WTC11 (cell line): ENCODE results near the gene TMEM266. TPM values are rescaled to one million over a fixed set of nuclear protein-coding genes. Genes with fewer than 3 reads are reported as not detected.

Experiments
- ATAC-seq: fragments of 200-7000 bp; cut with Tn5 transposase; 2 replicates; pipeline ENCODE4 v1.10.0; 2021; ENCODE audit warnings: mild to moderate bottlenecking, moderate library complexity
- CTCF ChIA-PET: fragments of 300-600 bp; sonication (Branson Sonifier 250); formaldehyde crosslinking; loops from one replicate; lab custom pipeline; 2021; ENCODE audit warnings: antibody characterized with exemption; lab: Charles Lee
- POLR2A ChIA-PET: fragments of 350-600 bp; sonication (Branson Sonifier 250); formaldehyde crosslinking; loops from one replicate; lab custom pipeline; 2021; ENCODE audit warnings: antibody characterized with exemption; lab: Charles Lee
- DNase-seq: peaks from one replicate; pipeline ENCODE4 v3.0.0; 2021; ENCODE audit warnings: low spot score
- H3K27ac Mint-ChIP-seq: 2 replicates; pipeline ENCODE4 v1.8.0; 2021; ENCODE audit warnings: mixed read lengths
- H3K27me3 Mint-ChIP-seq: 2 replicates; pipeline ENCODE4 v1.8.0; 2021; ENCODE audit warnings: low read depth, mild to moderate bottlenecking, moderate library complexity, mixed read lengths
- H3K36me3 Mint-ChIP-seq: 2 replicates; pipeline ENCODE4 v1.8.0; 2021; ENCODE audit warnings: mixed read lengths
- H3K4me1 Mint-ChIP-seq: 2 replicates; pipeline ENCODE4 v1.8.0; 2022; ENCODE audit warnings: mixed read lengths
- H3K4me3 Mint-ChIP-seq: 2 replicates; pipeline ENCODE4 v1.8.0; 2021; ENCODE audit warnings: mild to moderate bottlenecking, moderate library complexity, mixed read lengths
- H3K9me3 Mint-ChIP-seq: 2 replicates; pipeline ENCODE4 v1.8.0; 2021; ENCODE audit warnings: mixed read lengths
- AFF4 ChIP-seq: sonication (generic); formaldehyde crosslinking; IDR thresholded peaks from 2 replicates; pipeline ENCODE4 v1.8.1; 2023; ENCODE audit warnings: mild to moderate bottlenecking, missing genetic modification reagents, borderline replicate concordance
- ARID4B ChIP-seq: sonication (generic); formaldehyde crosslinking; IDR thresholded peaks from 2 replicates; pipeline ENCODE4 v1.8.0; 2023; ENCODE audit warnings: missing genetic modification reagents, mild to moderate bottlenecking, borderline replicate concordance
- CBFB ChIP-seq: sonication (generic); formaldehyde crosslinking; IDR thresholded peaks from 2 replicates; pipeline ENCODE4 v1.8.1; 2022; ENCODE audit warnings: mild to moderate bottlenecking, low read depth, missing genetic modification reagents
- CTCF ChIP-seq: fragments of 200-600 bp; IDR thresholded peaks from 2 replicates; pipeline ENCODE4 v1.8.0; 2022; ENCODE audit warnings: antibody characterized with exemption
- JAZF1 ChIP-seq: fragments of 250-450 bp; sonication (Bioruptor Pico); IDR thresholded peaks from 2 replicates; pipeline ENCODE4 v1.9.0; 2021; ENCODE audit warnings: moderate library complexity, mild to moderate bottlenecking, inconsistent platforms
- MXD4 ChIP-seq: fragments of 250-450 bp; sonication (Bioruptor Pico); IDR thresholded peaks from 2 replicates; pipeline ENCODE4 v1.8.0; 2021; ENCODE audit warnings: mild to moderate bottlenecking, moderate library complexity, borderline replicate concordance
- ZNF317 ChIP-seq: sonication (generic); formaldehyde crosslinking; IDR thresholded peaks from 2 replicates; pipeline ENCODE4 v1.8.1; 2023; ENCODE audit warnings: low read depth, mild to moderate bottlenecking, moderate library complexity, missing genetic modification reagents, borderline replicate concordance
- ZNF416 ChIP-seq: fragments of 250-450 bp; sonication (Bioruptor Pico); IDR thresholded peaks from 2 replicates; pipeline ENCODE4 v1.9.0; 2021; ENCODE audit warnings: mild to moderate bottlenecking, inconsistent platforms
- total RNA-seq: library from RNA; stranded (reverse); gene quantifications from 3 replicates; pipeline ENCODE4 v1.2.3, GENCODE V29; 2021
- TF ChIP-seq, protein P1 (sequence below): sonication (generic); formaldehyde crosslinking; IDR thresholded peaks from 2 replicates; pipeline ENCODE4 v1.8.0; 2022; ENCODE audit warnings: missing genetic modification reagents

The TMEM266 gene
- total RNA-seq, 1 experiment from 2014 or later: 8.6 TPM

- Mint-ChIP-seq H3K4me3 (no peak overlapping the region), H3K27me3 (peaks cover 14% of the 10 kb centered on the region), H3K36me3 (no peaks in the 10 kb centered on the region), H3K4me1 (peaks cover 13% of the 10 kb centered on the region), H3K9me3 (no peaks in the 10 kb centered on the region), H3K27ac (no peak overlapping the region)
- ChIA-PET CTCF (interaction anchor here (0.7 to 2.7 kb wide), 5 partner anchors 42 to 150 kb away, joined by 3 to 17 read pairs (median 5); partner anchors contain the start of gene ISL2), POLR2A (interaction anchor here (1.1 kb wide), 1 partner anchor 151 kb away, joined by 3 read pairs; no protein-coding TSS in a partner anchor)
- ATAC-seq (no peak), DNase-seq (no peak)
- TF ChIP-seq ZNF317 (CRISPR knock-in tag) (no peak), JAZF1 (CRISPR knock-in tag) (no peak), CBFB (CRISPR knock-in tag) (no peak), AFF4 (no peak), MXD4 (no peak), ZNF416 (CRISPR knock-in tag) (no peak)
- TF ChIP-seq, protein P1, sequence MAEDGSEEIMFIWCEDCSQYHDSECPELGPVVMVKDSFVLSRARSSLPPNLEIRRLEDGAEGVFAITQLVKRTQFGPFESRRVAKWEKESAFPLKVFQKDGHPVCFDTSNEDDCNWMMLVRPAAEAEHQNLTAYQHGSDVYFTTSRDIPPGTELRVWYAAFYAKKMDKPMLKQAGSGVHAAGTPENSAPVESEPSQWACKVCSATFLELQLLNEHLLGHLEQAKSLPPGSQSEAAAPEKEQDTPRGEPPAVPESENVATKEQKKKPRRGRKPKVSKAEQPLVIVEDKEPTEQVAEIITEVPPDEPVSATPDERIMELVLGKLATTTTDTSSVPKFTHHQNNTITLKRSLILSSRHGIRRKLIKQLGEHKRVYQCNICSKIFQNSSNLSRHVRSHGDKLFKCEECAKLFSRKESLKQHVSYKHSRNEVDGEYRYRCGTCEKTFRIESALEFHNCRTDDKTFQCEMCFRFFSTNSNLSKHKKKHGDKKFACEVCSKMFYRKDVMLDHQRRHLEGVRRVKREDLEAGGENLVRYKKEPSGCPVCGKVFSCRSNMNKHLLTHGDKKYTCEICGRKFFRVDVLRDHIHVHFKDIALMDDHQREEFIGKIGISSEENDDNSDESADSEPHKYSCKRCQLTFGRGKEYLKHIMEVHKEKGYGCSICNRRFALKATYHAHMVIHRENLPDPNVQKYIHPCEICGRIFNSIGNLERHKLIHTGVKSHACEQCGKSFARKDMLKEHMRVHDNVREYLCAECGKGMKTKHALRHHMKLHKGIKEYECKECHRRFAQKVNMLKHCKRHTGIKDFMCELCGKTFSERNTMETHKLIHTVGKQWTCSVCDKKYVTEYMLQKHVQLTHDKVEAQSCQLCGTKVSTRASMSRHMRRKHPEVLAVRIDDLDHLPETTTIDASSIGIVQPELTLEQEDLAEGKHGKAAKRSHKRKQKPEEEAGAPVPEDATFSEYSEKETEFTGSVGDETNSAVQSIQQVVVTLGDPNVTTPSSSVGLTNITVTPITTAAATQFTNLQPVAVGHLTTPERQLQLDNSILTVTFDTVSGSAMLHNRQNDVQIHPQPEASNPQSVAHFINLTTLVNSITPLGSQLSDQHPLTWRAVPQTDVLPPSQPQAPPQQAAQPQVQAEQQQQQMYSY (CRISPR knock-in tag): no peak
These were observed 130.3 kb downstream of the TMEM266 start for GRCh38 chr15:76190070-76190564.

GRCh38 chr15:76190751-76191538 is 131.2 kb downstream of the TMEM266 start:
- peak; percentile 90 for DNase-seq
- Mint-ChIP-seq H3K9me3 (no peaks in the 10 kb centered on the region), H3K4me3 (peak overlapping the region; percentile 5; the same call in 1 of the 2 replicates), H3K27ac (no peak overlapping the region), H3K27me3 (peaks cover 14% of the 10 kb centered on the region)
- ChIA-PET POLR2A (interaction anchor here (1.1 kb wide), 1 partner anchor 151 kb away, joined by 3 read pairs; no protein-coding TSS in a partner anchor), CTCF (interaction anchor here (0.7 to 2.7 kb wide), 10 partner anchors 42 to 151 kb away, joined by 3 to 17 read pairs (median 4); partner anchors contain the start of gene ISL2)
- TF ChIP-seq CTCF: peak; percentile 68
- no peak for TF ChIP-seq ARID4B
- TF ChIP-seq, all 79 proteins: peak for 1
- Mint-ChIP-seq H3K4me1 (peaks cover 13% of the 10 kb centered on the region), H3K36me3 (no peaks in the 10 kb centered on the region)
- peak; percentile 90 for ATAC-seq
